GM20000 (cell line): ENCODE results near the gene KLRC2.
"Not testable (repeated sequence)": the region's sequence is repeated elsewhere in the genome, so short reads cannot be mapped to it uniquely, and the experiment has no call there.

ENCODE experiments used
- DNase-seq: peaks from one replicate; pipeline ENCODE4 v3.0.0; 2012; ENCODE audit warnings: low spot score
- TF ChIP-seq, protein P1 (sequence below): IDR thresholded peaks from 2 replicates; pipeline ENCODE4 v1.5.1; 2012; ENCODE audit warnings: mild to moderate bottlenecking, control low read depth; ENCODE audit errors: extremely low read depth, missing control alignments

KLRC2 gene

DNA sequence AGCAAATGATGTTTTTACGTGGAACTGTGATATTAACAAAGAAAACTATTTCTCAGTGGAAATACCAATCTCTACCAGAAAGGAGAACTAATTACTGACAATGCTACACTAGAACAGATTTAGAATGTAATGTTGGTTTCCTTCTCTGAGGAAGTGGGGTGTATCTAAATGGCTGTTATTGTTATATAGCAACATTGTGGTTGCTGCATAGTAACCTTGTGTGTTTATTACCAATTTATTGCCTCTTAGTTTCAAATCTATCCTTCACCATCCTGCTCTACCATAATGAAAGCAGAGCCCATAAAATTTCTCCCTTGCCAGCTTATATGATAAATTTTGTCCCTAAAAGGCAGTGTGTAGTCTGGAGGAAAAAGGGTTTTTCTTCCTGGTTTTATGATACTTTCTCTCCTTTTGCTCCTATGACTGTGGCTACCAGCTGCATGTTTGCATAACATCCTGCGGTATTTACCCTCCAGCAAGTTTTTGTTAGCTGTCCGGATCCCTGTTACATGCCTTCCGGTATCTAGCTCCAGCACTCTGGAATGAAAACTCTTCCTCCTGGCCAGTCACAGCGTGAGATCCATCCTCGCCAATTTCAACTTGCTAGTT is 40.3 kb downstream of the KLRC2 start:
- TF ChIP-seq, protein P1, sequence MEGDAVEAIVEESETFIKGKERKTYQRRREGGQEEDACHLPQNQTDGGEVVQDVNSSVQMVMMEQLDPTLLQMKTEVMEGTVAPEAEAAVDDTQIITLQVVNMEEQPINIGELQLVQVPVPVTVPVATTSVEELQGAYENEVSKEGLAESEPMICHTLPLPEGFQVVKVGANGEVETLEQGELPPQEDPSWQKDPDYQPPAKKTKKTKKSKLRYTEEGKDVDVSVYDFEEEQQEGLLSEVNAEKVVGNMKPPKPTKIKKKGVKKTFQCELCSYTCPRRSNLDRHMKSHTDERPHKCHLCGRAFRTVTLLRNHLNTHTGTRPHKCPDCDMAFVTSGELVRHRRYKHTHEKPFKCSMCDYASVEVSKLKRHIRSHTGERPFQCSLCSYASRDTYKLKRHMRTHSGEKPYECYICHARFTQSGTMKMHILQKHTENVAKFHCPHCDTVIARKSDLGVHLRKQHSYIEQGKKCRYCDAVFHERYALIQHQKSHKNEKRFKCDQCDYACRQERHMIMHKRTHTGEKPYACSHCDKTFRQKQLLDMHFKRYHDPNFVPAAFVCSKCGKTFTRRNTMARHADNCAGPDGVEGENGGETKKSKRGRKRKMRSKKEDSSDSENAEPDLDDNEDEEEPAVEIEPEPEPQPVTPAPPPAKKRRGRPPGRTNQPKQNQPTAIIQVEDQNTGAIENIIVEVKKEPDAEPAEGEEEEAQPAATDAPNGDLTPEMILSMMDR: no peak
- DNase-seq: peak; percentile 36

DNA sequence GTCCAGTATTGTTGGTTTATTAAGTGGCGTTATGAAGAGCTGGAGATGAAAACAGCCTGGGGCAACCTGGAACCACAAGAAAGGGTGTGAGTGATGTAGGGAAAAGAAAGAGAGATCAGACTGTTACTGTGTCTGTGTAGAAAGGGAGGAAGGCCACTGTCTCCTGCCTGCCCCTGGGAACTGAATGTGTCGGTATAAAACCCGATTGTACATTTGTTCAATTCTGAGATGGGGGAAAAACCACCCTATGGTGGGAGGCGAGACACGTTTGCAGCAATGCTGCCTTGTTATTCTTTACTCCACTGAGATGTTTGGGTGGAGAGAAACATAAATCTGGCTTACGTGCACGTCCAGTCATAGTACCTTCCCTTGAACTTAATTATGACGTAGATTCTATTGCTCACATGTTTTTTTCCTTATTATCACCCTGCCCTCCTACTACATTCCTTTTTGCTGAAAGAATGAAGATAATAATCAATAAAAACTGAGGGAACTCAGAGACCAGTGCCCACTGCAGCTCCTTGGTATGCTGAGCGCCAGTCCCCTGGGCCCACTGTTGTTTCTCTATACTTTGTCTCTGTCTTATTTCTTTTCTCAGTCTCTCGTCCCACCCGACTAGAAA is 41.2 kb downstream of the KLRC2 start:
- DNase-seq: not testable (repeated sequence)

DNA sequence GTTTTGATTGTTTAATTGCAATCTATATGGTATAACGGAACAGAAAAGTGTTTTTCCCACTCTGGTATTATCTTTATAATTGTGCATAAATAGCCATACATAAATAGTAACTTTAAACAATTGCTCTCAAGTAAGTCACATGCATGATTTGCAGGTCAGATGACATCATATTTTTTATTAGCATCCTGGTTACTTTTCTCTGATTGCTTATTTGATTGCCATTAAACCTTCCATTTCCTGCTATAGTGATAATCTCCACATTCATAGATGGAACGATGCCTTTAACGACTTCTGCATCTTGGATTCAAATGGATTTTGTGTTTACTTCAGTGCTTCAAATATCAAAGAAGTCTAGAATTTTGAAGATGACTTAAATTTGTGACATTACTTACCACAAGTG is 42.5 kb downstream of the KLRC2 start:
- DNase-seq: no peak
- TF ChIP-seq, protein P1: no peak

DNA sequence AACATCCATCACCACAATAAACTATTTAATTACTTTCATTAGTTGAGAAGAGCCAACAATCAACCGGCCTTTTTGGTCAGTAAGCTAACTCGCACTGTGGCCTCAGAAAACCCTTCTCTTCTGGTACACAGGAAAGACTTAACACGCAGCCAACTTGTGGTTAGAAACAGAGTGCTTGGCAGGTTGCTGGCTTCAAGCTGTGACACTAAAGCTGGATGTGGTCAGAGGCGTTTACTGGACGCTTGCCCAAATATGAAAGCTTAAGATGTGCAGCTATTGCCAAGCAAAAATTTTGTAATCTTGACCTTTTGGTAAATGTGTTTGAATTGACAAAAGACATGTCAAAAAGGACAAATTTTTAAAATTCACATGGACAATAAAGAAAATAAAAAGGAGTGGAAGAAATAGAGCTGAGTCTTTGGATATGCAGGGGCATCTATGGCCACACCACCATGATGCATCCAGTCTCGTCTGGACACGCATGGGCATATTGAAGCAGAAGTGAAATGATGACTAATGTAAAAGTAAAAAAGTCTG is 43.3 kb downstream of the KLRC2 start:
- TF ChIP-seq, protein P1: no peak
- DNase-seq: peak; percentile 21

DNA sequence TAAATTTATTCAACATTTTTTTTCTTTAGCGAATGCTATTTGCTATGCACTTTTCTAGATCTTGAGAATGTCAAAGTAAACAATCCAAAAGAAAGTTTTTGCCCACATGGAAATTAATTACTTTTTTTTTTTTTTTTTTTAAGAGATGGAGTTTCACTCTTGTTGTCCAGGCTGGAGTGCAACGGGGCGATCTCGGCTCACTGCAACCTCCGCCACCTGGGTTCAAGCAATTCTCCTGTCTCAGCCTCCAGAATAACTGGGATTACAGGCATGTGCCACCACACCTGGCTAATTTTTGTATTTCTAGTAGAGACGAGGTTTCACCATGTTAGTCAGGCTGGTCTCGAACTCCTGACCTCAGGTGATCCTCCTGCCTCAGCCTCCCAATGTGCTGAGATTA is 44.8 kb downstream of the KLRC2 start:
- DNase-seq: not testable (repeated sequence)

DNA sequence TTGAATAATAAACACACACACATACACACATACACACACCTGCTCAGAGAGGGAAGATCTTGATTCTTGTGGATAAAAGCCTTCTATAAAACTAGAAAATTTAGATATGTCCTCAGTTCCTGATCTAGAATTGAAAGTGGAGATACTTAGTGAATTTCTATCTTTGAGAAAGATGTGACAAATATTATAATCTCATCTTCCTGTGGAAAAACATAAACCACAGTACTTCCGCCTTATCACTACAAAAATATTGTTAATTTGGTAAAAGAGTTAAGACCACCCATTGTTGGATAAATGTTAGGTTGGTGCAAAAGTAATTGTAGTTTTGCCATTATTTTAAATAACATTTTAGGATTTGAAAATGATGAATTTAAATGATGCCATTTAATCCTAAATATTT is 45.9 kb downstream of the KLRC2 start, which contains the start of gene KLRK1:
TSS of gene KLRK1 (minus strand) at position 138 of the 400 bp plus-strand sequence. CDS start 1,231 bp downstream, outside the sequence.
- no peak for DNase-seq
- TF ChIP-seq, protein P1: no peak

DNA sequence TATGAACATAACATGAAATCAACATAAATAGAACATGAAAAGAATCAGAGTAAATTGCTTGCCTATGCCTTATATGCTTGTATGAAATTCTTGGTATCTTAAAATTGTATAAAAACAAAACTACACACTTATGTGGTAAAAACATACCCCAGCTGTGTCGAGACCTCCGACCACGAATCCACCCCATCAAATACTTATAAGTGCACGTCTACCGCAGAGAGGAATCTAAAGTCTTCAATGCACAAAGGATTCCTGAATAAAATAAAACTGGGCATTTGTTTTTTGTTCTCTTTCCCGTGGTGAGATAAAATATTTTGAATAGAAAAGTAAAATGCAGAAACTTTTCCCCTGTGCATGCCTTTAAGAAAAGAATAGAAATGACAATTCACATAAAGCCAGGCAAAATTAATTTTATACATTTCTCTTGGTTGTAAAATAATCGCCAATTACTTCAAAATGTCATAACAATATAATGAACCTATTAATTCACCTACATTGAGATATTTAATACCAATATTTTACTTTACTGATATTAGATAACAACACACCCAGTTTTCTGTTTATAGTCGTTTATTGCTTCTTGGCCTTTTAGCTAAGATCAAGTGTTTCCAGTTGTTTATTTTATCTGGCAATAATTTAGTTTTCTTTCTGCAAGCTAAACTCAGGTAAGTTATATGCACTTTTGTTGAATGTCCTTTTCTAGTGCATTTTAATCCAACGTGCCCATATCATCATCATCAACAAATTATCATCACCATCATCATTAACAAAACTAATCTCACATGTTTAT is 47.0 kb downstream of the KLRC2 start:
- no peak for DNase-seq
- TF ChIP-seq, protein P1: no peak

DNA sequence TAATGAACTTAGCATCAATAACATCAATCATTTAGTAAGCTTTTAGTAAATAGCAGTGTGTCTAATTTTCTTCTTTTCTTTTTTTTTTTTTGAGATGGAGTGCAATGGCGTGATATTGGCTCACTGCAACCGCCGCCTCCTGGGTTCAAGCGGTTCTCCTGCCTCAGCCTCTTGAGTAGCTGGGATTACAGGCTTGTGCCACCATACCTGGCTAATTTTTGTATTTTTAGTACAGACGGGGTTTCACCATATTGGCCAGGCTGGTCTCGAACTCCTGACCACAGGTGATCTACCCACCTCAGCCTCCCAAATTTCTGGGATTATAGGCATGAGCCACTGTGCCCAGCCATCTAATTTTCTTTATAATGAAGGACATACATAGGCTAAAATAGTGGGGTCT is 48.3 kb downstream of the KLRC2 start:
- DNase-seq: not testable (repeated sequence)
